NB4 (cell line): Measurements from ENCODE around the gene MAK.

Experiments
- CTCF ChIP-seq: IDR thresholded peaks from one replicate; pipeline ENCODE4 v1.5.1; 2012; ENCODE audit warnings: low read depth, low read length
- MAX ChIP-seq: IDR thresholded peaks from 2 replicates; pipeline ENCODE4 v1.6.1; 2011; ENCODE audit warnings: low read depth, low read length
- POLR2A ChIP-seq: IDR thresholded peaks from 2 replicates; pipeline ENCODE4 v1.6.1; 2011; ENCODE audit warnings: mild to moderate bottlenecking; ENCODE audit not compliant: insufficient read length; ENCODE audit errors: extremely low read depth

- TF ChIP-seq CTCF (no peak), MAX (0 out of 2 replicates have a peak, but pooled peaks have one; percentile 25), POLR2A (peak; percentile 86)
These were observed at the start of gene MAK for GRCh38 chr6:10837995-10838793.
